H9 (cell line): ENCODE measurements around the gene PRSS1. TPM values are rescaled to one million over a fixed set of nuclear protein-coding genes. Genes with fewer than 3 reads are reported as not detected.

Source experiments
- DNase-seq: peaks from one replicate; pipeline ENCODE4 v3.0.0-alpha.2; 2017
- H2AFZ ChIP-seq: one replicate; pipeline ENCODE4 v1.6.1; 2013; ENCODE audit warnings: mild to moderate bottlenecking, low read length, control low read depth, moderate library complexity
- H2AK5ac ChIP-seq: 2 replicates; pipeline ENCODE4 v1.6.1; 2013; ENCODE audit warnings: low read length, control low read depth, mixed read lengths; ENCODE audit not compliant: insufficient read length
- H2BK120ac ChIP-seq: one replicate; pipeline ENCODE4 v1.6.1; 2013; ENCODE audit warnings: low read depth, mild to moderate bottlenecking, low read length, control low read depth, inconsistent platforms; ENCODE audit not compliant: poor library complexity, severe bottlenecking
- H2BK12ac ChIP-seq: 2 replicates; pipeline ENCODE4 v1.6.1; 2013; ENCODE audit warnings: low read length, control low read depth, mixed read lengths, low read depth; ENCODE audit not compliant: insufficient read length
- H2BK15ac ChIP-seq: 2 replicates; pipeline ENCODE4 v1.6.1; 2013; ENCODE audit warnings: low read depth, low read length, control low read depth
- H2BK20ac ChIP-seq: one replicate; pipeline ENCODE4 v1.6.1; 2013; ENCODE audit warnings: low read depth, mild to moderate bottlenecking, low read length, control low read depth, inconsistent platforms; ENCODE audit not compliant: poor library complexity, severe bottlenecking
- H2BK5ac ChIP-seq: 2 replicates; pipeline ENCODE4 v1.6.1; 2013; ENCODE audit warnings: low read length, control low read depth, mixed read lengths; ENCODE audit not compliant: insufficient read length
- H3K14ac ChIP-seq: 2 replicates; pipeline ENCODE4 v1.6.1; 2013; ENCODE audit warnings: low read length, control low read depth; ENCODE audit not compliant: insufficient read depth
- H3K18ac ChIP-seq: 2 replicates; pipeline ENCODE4 v1.6.1; 2013; ENCODE audit warnings: low read depth, mild to moderate bottlenecking, mixed read lengths, low read length, control low read depth; ENCODE audit not compliant: insufficient read length
- H3K23ac ChIP-seq: 2 replicates; pipeline ENCODE4 v1.6.1; 2013; ENCODE audit warnings: low read length, control low read depth, mixed read lengths, low read depth; ENCODE audit not compliant: insufficient read length
- H3K23me2 ChIP-seq: 2 replicates; pipeline ENCODE4 v1.6.1; 2013; ENCODE audit warnings: low read depth, mild to moderate bottlenecking, mixed read lengths, low read length, control low read depth; ENCODE audit not compliant: insufficient read length, poor library complexity, severe bottlenecking
- H3K27ac ChIP-seq: 2 replicates; pipeline ENCODE4 v1.5.1; 2013; ENCODE audit warnings: low read length, control low read depth, mixed read lengths, low read depth; ENCODE audit not compliant: insufficient read length
- H3K27me3 ChIP-seq: 2 replicates; pipeline ENCODE4 v1.6.1; 2013; ENCODE audit warnings: low read length, control low read depth, inconsistent platforms; ENCODE audit not compliant: insufficient read depth
- H3K4ac ChIP-seq: 2 replicates; pipeline ENCODE4 v1.6.1; 2013; ENCODE audit warnings: low read depth, mild to moderate bottlenecking, control low read depth, inconsistent platforms, low read length, moderate library complexity
- H3K4me1 ChIP-seq: 2 replicates; pipeline ENCODE4 v1.6.1; 2013; ENCODE audit warnings: low read length, control low read depth, inconsistent platforms; ENCODE audit not compliant: insufficient read depth
- H3K4me2 ChIP-seq: 2 replicates; pipeline ENCODE4 v1.6.1; 2013; ENCODE audit warnings: low read length, control low read depth, mixed read lengths; ENCODE audit not compliant: insufficient read length, insufficient read depth
- H3K56ac ChIP-seq: 2 replicates; pipeline ENCODE4 v1.6.1; 2013; ENCODE audit warnings: low read depth, mild to moderate bottlenecking, mixed read lengths, low read length, control low read depth; ENCODE audit not compliant: insufficient read length
- H3K79me1 ChIP-seq: 2 replicates; pipeline ENCODE4 v1.6.1; 2013; ENCODE audit warnings: low read depth, mild to moderate bottlenecking, moderate library complexity, low read length, control low read depth, inconsistent platforms; ENCODE audit not compliant: insufficient read depth, poor library complexity, severe bottlenecking
- H3K79me2 ChIP-seq: 2 replicates; pipeline ENCODE4 v1.6.1; 2013; ENCODE audit warnings: low read length, control low read depth, inconsistent platforms; ENCODE audit not compliant: insufficient read depth
- H3K9ac ChIP-seq: 2 replicates; pipeline ENCODE4 v1.6.1; 2013; ENCODE audit warnings: low read length, control low read depth, mixed read lengths; ENCODE audit not compliant: insufficient read length; ENCODE audit errors: extremely low read depth
- H3K9me3 ChIP-seq: one replicate; pipeline ENCODE4 v1.6.1; 2013; ENCODE audit warnings: low read depth, low read length, inconsistent platforms; ENCODE audit not compliant: control insufficient read depth
- H3T11ph ChIP-seq: one replicate; pipeline ENCODE4 v1.6.1; 2013; ENCODE audit warnings: mild to moderate bottlenecking, low read length, control low read depth, inconsistent platforms
- H4K20me1 ChIP-seq: one replicate; pipeline ENCODE4 v1.6.1; 2013; ENCODE audit not compliant: control insufficient read depth, insufficient read length, insufficient read depth
- H4K5ac ChIP-seq: 2 replicates; pipeline ENCODE4 v1.6.1; 2013; ENCODE audit warnings: low read depth, mild to moderate bottlenecking, mixed read lengths, low read length, control low read depth; ENCODE audit not compliant: insufficient read length
- H4K8ac ChIP-seq: replicated peaks from 2 replicates; pipeline ENCODE4 v1.6.1; 2013; ENCODE audit warnings: low read length, control low read depth, mixed read lengths, low read depth; ENCODE audit not compliant: insufficient read length
- H4K91ac ChIP-seq: 2 replicates; pipeline ENCODE4 v1.6.1; 2013; ENCODE audit warnings: low read depth, mild to moderate bottlenecking, moderate library complexity, mixed read lengths, low read length, control low read depth; ENCODE audit not compliant: insufficient read length
- H3K27ac Mint-ChIP-seq, 3 experiments: 2 replicates in 2 of 3; 3 replicates in 1 of 3; pipeline ENCODE4 v1.8.0; 2020 to 2021; ENCODE audit warnings: mixed read lengths in 3 of 3, mild to moderate bottlenecking in 1 of 3, moderate library complexity in 1 of 3
- H3K27me3 Mint-ChIP-seq: 2 replicates; pipeline ENCODE4 v1.8.0; 2021; ENCODE audit warnings: low read depth, mild to moderate bottlenecking, moderate library complexity, mixed read lengths
- H3K36me3 Mint-ChIP-seq, 3 experiments: 2 replicates in 2 of 3; 3 replicates in 1 of 3; pipeline ENCODE4 v1.8.0; 2020 to 2021; ENCODE audit warnings: low read depth in 3 of 3, mixed read lengths in 3 of 3; ENCODE audit not compliant: insufficient read depth in 1 of 3
- H3K4me1 Mint-ChIP-seq, 2 experiments: 2 replicates each; pipeline ENCODE4 v1.8.0; 2020; ENCODE audit warnings: mixed read lengths in 2 of 2
- H3K4me3 Mint-ChIP-seq, 2 experiments: 2 replicates in 1 of 2; 3 replicates in 1 of 2; pipeline ENCODE4 v1.8.0; 2020 to 2021; ENCODE audit warnings: mild to moderate bottlenecking in 2 of 2, mixed read lengths in 2 of 2, moderate library complexity in 1 of 2
- H3K9me3 Mint-ChIP-seq, 2 experiments: 2 replicates in 1 of 2; 3 replicates in 1 of 2; pipeline ENCODE4 v1.8.0; 2020; ENCODE audit warnings: mild to moderate bottlenecking in 2 of 2, mixed read lengths in 2 of 2, moderate library complexity in 1 of 2
- WGBS: extraction: QIAGEN DNeasy Blood & Tissue Kit; methylation state at CpG from one replicate; pipeline ENCODE4 v1.1.7; 2013; ENCODE audit warnings: missing lambda C conversion rate, low lambda C conversion rate, mixed read lengths; ENCODE audit not compliant: insufficient read length; ENCODE audit errors: extremely low coverage; 5-methylcytosine and 5-hydroxymethylcytosine counted together
- total RNA-seq: library from RNA; stranded (reverse); gene quantifications from 2 replicates; pipeline ENCODE4 v1.2.1, GENCODE V29; 2021
- TF ChIP-seq, protein P1 (sequence below): fragments of 200-600 bp; sonication (generic); conservative IDR thresholded peaks from 3 replicates; pipeline ENCODE4 v1.8.0; 2021; ENCODE audit warnings: antibody characterized with exemption, mild to moderate bottlenecking

PRSS1 gene
- total RNA-seq, 1 experiment from 2014 or later: not detected

DNA sequence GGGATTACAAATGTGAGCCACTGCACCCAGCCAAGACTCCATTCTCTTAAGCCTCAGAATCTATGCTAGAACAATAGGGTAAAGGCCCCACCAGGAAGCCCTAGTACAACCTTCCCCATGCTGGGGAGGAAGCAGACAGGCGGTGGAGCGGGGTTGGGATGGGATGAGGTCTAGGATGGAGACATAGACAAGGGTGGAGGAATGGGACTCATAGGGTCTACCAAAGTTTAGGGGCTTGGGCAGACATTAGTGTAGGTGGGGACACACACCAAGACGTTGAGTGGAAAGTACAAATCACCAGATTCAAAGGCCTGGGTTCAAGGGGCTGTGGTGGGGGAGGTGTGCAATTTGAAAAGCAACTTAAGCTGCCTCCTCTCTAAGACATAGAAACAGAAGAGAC lies 40.8 kb downstream of the PRSS1 start:
- no peak overlapping the region for H3K4ac ChIP-seq
- H3K14ac ChIP-seq: no peak overlapping the region
- H4K91ac ChIP-seq: no peak overlapping the region
- H3T11ph ChIP-seq: no peak overlapping the region
- no peaks in the 10 kb centered on the region for H3K79me2 ChIP-seq
- no peaks in the 10 kb centered on the region for H3K79me1 ChIP-seq
- no peak overlapping the region for H2BK5ac ChIP-seq
- peaks cover 37% of the 10 kb centered on the region for H3K27me3 Mint-ChIP-seq
- H3K9ac ChIP-seq: no peak overlapping the region
- H3K4me3 Mint-ChIP-seq: no peak overlapping the region
- no peak overlapping the region for H4K5ac ChIP-seq
- H2BK15ac ChIP-seq: no peak overlapping the region
- H3K36me3 Mint-ChIP-seq: no peaks in the 10 kb centered on the region
- H3K27me3 ChIP-seq: no peaks in the 10 kb centered on the region
- H3K27ac ChIP-seq: no peak overlapping the region
- no peak overlapping the region for H2BK120ac ChIP-seq
- no peak overlapping the region for H3K56ac ChIP-seq
- H3K23me2 ChIP-seq: no peaks in the 10 kb centered on the region
- H4K20me1 ChIP-seq: no peaks in the 10 kb centered on the region
- peaks cover 14 to 22% of the 10 kb centered on the region in 2 experiments for H3K4me1 Mint-ChIP-seq
- no peak overlapping the region for H3K4me2 ChIP-seq
- no peak overlapping the region for H2BK20ac ChIP-seq
- no peak overlapping the region for H4K8ac ChIP-seq
- H2BK12ac ChIP-seq: no peak overlapping the region
- peaks cover 7% of the 10 kb centered on the region; the same call in 1 of the 2 replicates for H3K4me1 ChIP-seq
- DNase-seq: no peak
- H3K27ac Mint-ChIP-seq: no peak overlapping the region
- no peak overlapping the region for H2AFZ ChIP-seq
- no peak overlapping the region for H2AK5ac ChIP-seq
- H3K9me3 ChIP-seq: no peaks in the 10 kb centered on the region
- no peak overlapping the region for H3K23ac ChIP-seq
- H3K9me3 Mint-ChIP-seq: no peaks in the 10 kb centered on the region
- H3K18ac ChIP-seq: no peak overlapping the region
- WGBS: no CpG with 5 or more reads among the region's 3 CpGs
- TF ChIP-seq, protein P1, sequence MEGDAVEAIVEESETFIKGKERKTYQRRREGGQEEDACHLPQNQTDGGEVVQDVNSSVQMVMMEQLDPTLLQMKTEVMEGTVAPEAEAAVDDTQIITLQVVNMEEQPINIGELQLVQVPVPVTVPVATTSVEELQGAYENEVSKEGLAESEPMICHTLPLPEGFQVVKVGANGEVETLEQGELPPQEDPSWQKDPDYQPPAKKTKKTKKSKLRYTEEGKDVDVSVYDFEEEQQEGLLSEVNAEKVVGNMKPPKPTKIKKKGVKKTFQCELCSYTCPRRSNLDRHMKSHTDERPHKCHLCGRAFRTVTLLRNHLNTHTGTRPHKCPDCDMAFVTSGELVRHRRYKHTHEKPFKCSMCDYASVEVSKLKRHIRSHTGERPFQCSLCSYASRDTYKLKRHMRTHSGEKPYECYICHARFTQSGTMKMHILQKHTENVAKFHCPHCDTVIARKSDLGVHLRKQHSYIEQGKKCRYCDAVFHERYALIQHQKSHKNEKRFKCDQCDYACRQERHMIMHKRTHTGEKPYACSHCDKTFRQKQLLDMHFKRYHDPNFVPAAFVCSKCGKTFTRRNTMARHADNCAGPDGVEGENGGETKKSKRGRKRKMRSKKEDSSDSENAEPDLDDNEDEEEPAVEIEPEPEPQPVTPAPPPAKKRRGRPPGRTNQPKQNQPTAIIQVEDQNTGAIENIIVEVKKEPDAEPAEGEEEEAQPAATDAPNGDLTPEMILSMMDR: no peak
